Measurements from ENCODE around the gene FRMD8. TPM values are rescaled to one million over a fixed set of nuclear protein-coding genes. Genes with fewer than 3 reads are reported as not detected.

FRMD8 gene
- total and polyA plus RNA-seq, 2 experiments from 2014 or later = 7.0 to 35.4 TPM

GRCh38 chr11:65416341-65416824 lies 29.9 kb downstream of the FRMD8 start:
- no peaks in the 10 kb centered on the region for H3K36me3 ChIP-seq (ENCODE audit: insufficient read depth)
- no peaks in the 10 kb centered on the region for H3K9me2 ChIP-seq (ENCODE audit: insufficient read depth)
- no peak overlapping the region for H3K27ac ChIP-seq (ENCODE audit: low read depth)
- no peak for TF ChIP-seq CREB1 (CRISPR knock-in tag; IDR thresholded peaks at IDR 0.05; ENCODE audit: low read depth)
- peak; percentile 81 to 96 for TF ChIP-seq CTCF (conservative IDR thresholded peaks at IDR 0.05; ENCODE audit: low read depth in 2 of 2)
- 0 out of 2 replicates have a peak, but pooled peaks have one; percentile 21 for TF ChIP-seq POLR2AphosphoS5 (IDR thresholded peaks at IDR 0.05; ENCODE audit: low read depth)
- TF ChIP-seq STAT1 (IDR thresholded peaks at IDR 0.05; ENCODE audit: unreplicated experiment) = no peak
- H3K27me3 Mint-ChIP-seq (ENCODE audit: insufficient read depth, low read depth, poor library complexity) = peaks cover 29% of the 10 kb centered on the region
- peaks cover 48% of the 10 kb centered on the region for H3K4me1 ChIP-seq (ENCODE audit: insufficient read depth)
- ATAC-seq (peak; percentile 59), DNase-seq (ENCODE audit: low spot score) (peak; percentile 89)
- H3K36me3 Mint-ChIP-seq (ENCODE audit: low read depth) = no peaks in the 10 kb centered on the region; the same call in 2 of the 3 replicates
- H2AFZ ChIP-seq = peak overlapping the region; percentile 91; the same call in 1 of the 2 replicates
- H3K9me3 Mint-ChIP-seq = no peaks in the 10 kb centered on the region
- H3F3A ChIP-seq (replicated peaks; ENCODE audit: low read depth) = peaks cover 28% of the 10 kb centered on the region
- no peaks in the 10 kb centered on the region for H3K27me3 ChIP-seq (ENCODE audit: insufficient read depth)
- H3K4me1 Mint-ChIP-seq = peaks cover 52% of the 10 kb centered on the region
- no peak overlapping the region for H3K27ac Mint-ChIP-seq
- H3K4me2 ChIP-seq = peak overlapping the region; percentile 74
- H3K4me3 Mint-ChIP-seq = peak overlapping the region; percentile 26; the same call in 2 of the 3 replicates
- no peaks in the 10 kb centered on the region for H4K20me1 ChIP-seq (replicated peaks; ENCODE audit: insufficient read depth)
- H3K4me3 ChIP-seq = peak overlapping the region; percentile 40; the same call in 1 of the 2 replicates
- H3K79me2 ChIP-seq (replicated peaks; ENCODE audit: insufficient read depth) = 0 out of 2 replicates have a peak, but pooled peaks cover 2% of the 10 kb centered on the region

- peaks cover 53% of the 10 kb centered on the region for H3K4me1 ChIP-seq (ENCODE audit: insufficient read depth)
- peak overlapping the region; percentile 91; the same call in 1 of the 2 replicates for H2AFZ ChIP-seq
- 0 out of 2 replicates have a peak, but pooled peaks cover 2% of the 10 kb centered on the region for H3K79me2 ChIP-seq (replicated peaks; ENCODE audit: insufficient read depth)
- DNase-seq (ENCODE audit: low spot score) = no peak
- H3F3A ChIP-seq (replicated peaks; ENCODE audit: low read depth) = peaks cover 28% of the 10 kb centered on the region
- no peak overlapping the region for H3K27ac ChIP-seq (ENCODE audit: low read depth)
- Mint-ChIP-seq H3K27me3 (ENCODE audit: insufficient read depth, low read depth, poor library complexity) (peaks cover 29% of the 10 kb centered on the region), H3K36me3 (ENCODE audit: low read depth) (no peaks in the 10 kb centered on the region; the same call in 2 of the 3 replicates), H3K4me1 (peaks cover 57% of the 10 kb centered on the region), H3K4me3 (peak overlapping the region; percentile 1; the same call in 1 of the 3 replicates), H3K27ac (peak overlapping the region; percentile 21; the same call in 1 of the 2 replicates), H3K9me3 (no peaks in the 10 kb centered on the region)
- peak overlapping the region; percentile 40; the same call in 1 of the 2 replicates for H3K4me3 ChIP-seq
- ATAC-seq = no peak
- no peaks in the 10 kb centered on the region for H3K36me3 ChIP-seq (ENCODE audit: insufficient read depth)
- H4K20me1 ChIP-seq (replicated peaks; ENCODE audit: insufficient read depth) = no peaks in the 10 kb centered on the region
- no peaks in the 10 kb centered on the region for H3K27me3 ChIP-seq (ENCODE audit: insufficient read depth)
- H3K9me2 ChIP-seq (ENCODE audit: insufficient read depth) = no peaks in the 10 kb centered on the region
- H3K4me2 ChIP-seq = peak overlapping the region; percentile 74
- no peak for TF ChIP-seq JUNB (IDR thresholded peaks at IDR 0.05; ENCODE audit: unreplicated experiment)
- no peak for TF ChIP-seq CREB1 (CRISPR knock-in tag; IDR thresholded peaks at IDR 0.05; ENCODE audit: low read depth)
- TF ChIP-seq ZNF462 (CRISPR knock-in tag; IDR thresholded peaks at IDR 0.05) = no peak
- no peak for TF ChIP-seq CTCF (conservative IDR thresholded peaks at IDR 0.05; ENCODE audit: low read depth in 2 of 2)
- no peak for TF ChIP-seq EZH2 (IDR thresholded peaks at IDR 0.05; ENCODE audit: low read depth, unreplicated experiment)
- no peak for TF ChIP-seq ZNF114 (CRISPR knock-in tag; IDR thresholded peaks at IDR 0.05)
- TF ChIP-seq ZNF331 (CRISPR knock-in tag; IDR thresholded peaks at IDR 0.05; ENCODE audit: low read depth) = no peak
These were observed 30.6 kb downstream of the FRMD8 start for GRCh38 chr11:65416841-65417701.
